GM12892 (cell line): Measurements from ENCODE around the gene DOCK1.

Source experiments
- POLR2A ChIP-seq: IDR thresholded peaks from 2 replicates; pipeline ENCODE4 v1.6.1; 2011; ENCODE audit warnings: low read depth, low read length, control low read depth
- POLR2AphosphoS5 ChIP-seq: IDR thresholded peaks from 2 replicates; pipeline ENCODE4 v1.6.1; 2011; ENCODE audit warnings: low read depth, low read length, control low read depth

- no peak for TF ChIP-seq POLR2A
- TF ChIP-seq POLR2AphosphoS5, result no peak
Observed at GRCh38 chr10:127102176-127102575, 196.9 kb downstream of the DOCK1 start.
